GM12891 (cell line): ENCODE results near the gene SLC16A3.

ENCODE experiments used
- POLR2A ChIP-seq: IDR thresholded peaks from 2 replicates; pipeline ENCODE4 v1.6.1; 2011; ENCODE audit warnings: low read depth, low read length, control low read depth
- POLR2AphosphoS5 ChIP-seq: IDR thresholded peaks from 2 replicates; pipeline ENCODE4 v1.6.1; 2011; ENCODE audit warnings: low read depth, low read length, control low read depth

GRCh38 chr17:82247856-82248671 is 19.2 kb downstream of the SLC16A3 start:
- TF ChIP-seq POLR2A (no peak; the same call in 1 of the 2 replicates), POLR2AphosphoS5 (peak; percentile 22; the same call in 1 of the 2 replicates)
